PFSK-1 (cell line): Measurements from ENCODE around the gene VAPA.

Experiments
- FOXP2 ChIP-seq: optimal IDR thresholded peaks from 2 replicates; pipeline ENCODE3; 2011; ENCODE audit warnings: borderline replicate concordance, control low read depth, inconsistent platforms; ENCODE audit not compliant: insufficient read depth; ENCODE audit errors: extremely low read length, extremely low read depth
- POLR2AphosphoS5 ChIP-seq: IDR thresholded peaks from 2 replicates; pipeline ENCODE4 v1.6.1; 2012; ENCODE audit warnings: low read depth, mild to moderate bottlenecking, control low read depth, low read length, moderate library complexity
- SIN3A ChIP-seq: IDR thresholded peaks from 2 replicates; pipeline ENCODE4 v1.6.1; 2012; ENCODE audit warnings: mild to moderate bottlenecking, low read length, moderate library complexity, borderline replicate concordance; ENCODE audit not compliant: insufficient read depth
- TAF1 ChIP-seq: IDR thresholded peaks from 2 replicates; pipeline ENCODE4 v1.6.1; 2012; ENCODE audit warnings: low read length, control low read depth, borderline replicate concordance; ENCODE audit not compliant: insufficient read depth
- TF ChIP-seq, protein P1 (sequence below), 2 experiments: IDR thresholded peaks; 2 replicates each; pipeline versions ENCODE4 v1.6.1 to v1.8.0; 2011 to 2012; ENCODE audit warnings: low read depth in 2 of 2, low read length in 2 of 2, control low read depth in 1 of 2, inconsistent platforms in 1 of 2, mild to moderate bottlenecking in 1 of 2, moderate library complexity in 1 of 2; ENCODE audit not compliant: insufficient read depth in 1 of 2

Gene VAPA

DNA sequence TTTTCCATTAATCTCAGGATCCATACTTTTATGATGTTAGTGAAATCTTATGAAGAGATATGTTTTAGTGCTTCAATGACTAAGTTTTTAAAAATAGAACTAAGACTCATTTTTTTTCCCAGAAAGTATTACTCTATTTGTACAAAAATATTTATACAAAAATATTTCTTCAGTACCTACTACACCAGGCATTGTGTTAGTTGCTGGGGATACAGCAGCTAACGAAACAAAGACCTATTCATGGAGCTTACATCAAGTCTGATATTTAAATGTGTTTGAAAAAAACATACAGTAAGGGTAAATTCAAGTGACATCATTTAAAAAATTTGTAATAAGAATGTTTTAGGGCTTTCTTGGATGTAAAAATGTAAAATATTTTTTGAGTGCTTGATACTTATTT is 11.6 kb downstream of the VAPA start:
- no peak for TF ChIP-seq FOXP2
- TF ChIP-seq, protein P1, sequence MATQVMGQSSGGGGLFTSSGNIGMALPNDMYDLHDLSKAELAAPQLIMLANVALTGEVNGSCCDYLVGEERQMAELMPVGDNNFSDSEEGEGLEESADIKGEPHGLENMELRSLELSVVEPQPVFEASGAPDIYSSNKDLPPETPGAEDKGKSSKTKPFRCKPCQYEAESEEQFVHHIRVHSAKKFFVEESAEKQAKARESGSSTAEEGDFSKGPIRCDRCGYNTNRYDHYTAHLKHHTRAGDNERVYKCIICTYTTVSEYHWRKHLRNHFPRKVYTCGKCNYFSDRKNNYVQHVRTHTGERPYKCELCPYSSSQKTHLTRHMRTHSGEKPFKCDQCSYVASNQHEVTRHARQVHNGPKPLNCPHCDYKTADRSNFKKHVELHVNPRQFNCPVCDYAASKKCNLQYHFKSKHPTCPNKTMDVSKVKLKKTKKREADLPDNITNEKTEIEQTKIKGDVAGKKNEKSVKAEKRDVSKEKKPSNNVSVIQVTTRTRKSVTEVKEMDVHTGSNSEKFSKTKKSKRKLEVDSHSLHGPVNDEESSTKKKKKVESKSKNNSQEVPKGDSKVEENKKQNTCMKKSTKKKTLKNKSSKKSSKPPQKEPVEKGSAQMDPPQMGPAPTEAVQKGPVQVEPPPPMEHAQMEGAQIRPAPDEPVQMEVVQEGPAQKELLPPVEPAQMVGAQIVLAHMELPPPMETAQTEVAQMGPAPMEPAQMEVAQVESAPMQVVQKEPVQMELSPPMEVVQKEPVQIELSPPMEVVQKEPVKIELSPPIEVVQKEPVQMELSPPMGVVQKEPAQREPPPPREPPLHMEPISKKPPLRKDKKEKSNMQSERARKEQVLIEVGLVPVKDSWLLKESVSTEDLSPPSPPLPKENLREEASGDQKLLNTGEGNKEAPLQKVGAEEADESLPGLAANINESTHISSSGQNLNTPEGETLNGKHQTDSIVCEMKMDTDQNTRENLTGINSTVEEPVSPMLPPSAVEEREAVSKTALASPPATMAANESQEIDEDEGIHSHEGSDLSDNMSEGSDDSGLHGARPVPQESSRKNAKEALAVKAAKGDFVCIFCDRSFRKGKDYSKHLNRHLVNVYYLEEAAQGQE (IDR thresholded peaks at IDR 0.05; ENCODE audit: insufficient read depth in 1 of 2, low read depth in 2 of 2, low read length in 2 of 2): no peak

DNA sequence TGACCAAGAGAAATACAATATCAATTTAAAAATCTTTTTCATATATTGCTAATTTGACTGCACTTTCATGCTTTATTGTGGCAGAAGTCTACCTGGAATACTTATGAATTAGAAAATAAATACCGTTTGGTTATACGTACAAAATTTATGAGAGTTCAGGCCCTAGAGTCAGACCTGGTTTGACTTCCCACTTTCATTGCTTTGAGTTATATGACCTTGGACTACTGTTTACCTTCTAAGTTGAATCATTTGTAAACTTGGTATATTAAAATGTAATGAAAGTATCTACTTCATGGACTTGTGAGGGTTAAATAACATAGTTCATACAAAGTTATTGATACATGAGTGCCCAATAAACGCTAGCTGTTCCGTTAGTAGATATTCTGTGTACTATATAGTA is 12.0 kb downstream of the VAPA start:
- TF ChIP-seq FOXP2 (no peak), SIN3A (no peak)

DNA sequence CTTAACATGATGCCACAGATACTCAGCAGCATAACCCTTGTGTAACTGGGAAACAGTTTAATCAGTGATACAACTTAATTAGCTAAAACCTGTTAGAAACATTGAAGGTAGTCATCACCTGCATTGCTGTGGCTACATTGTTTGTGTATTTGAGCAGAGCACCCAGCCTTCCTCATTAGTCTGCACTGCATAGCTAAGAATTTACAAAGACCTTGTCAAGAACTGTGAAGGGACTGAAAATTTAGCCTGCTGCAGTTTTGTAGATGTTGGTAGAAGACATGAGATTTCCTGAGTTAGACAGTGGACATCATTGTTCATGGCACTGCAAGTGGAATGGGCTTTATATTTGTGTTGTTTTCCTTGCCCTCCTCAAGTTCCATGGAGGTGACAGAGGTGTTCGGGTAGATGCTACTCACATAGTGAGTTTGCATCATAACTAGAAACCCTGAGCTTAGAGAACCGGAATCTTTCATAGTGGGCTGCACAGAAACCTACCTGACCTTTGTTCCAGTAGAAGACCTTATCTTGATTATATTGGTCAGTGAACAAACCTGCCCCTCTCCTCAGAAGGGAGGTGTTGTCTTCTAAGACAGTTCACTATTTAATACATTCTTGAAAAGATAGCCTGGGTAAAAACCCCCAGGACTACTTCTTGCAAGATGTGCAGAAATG is 12.5 kb downstream of the VAPA start:
- TF ChIP-seq TAF1: no peak
- TF ChIP-seq, protein P1 (IDR thresholded peaks at IDR 0.05; ENCODE audit: insufficient read depth in 1 of 2, low read depth in 2 of 2, low read length in 2 of 2): no peak
- no peak for TF ChIP-seq FOXP2
- TF ChIP-seq SIN3A: no peak
- no peak for TF ChIP-seq POLR2AphosphoS5

DNA sequence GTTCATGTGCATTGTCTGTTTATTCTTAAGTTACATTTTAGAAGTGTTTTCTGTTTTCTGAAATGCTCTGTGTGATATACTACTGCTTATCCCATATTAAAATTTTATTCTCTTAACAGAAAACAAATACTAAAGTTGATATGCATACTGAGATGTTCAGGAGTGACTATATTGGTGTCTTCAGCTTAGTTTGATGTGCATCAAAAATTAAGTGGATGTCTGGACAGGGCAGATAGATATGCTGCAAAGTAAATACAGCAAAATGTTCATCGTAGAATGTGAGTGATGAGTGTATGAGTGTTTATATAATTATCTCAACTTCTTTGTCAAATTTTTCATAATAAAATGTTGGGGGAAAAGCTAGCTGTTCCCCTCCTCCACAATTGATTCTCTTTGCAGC is 13.2 kb downstream of the VAPA start:
- TF ChIP-seq SIN3A (no peak), FOXP2 (no peak), POLR2AphosphoS5 (no peak), TAF1 (no peak)
- TF ChIP-seq, protein P1 (IDR thresholded peaks at IDR 0.05; ENCODE audit: insufficient read depth in 1 of 2, low read depth in 2 of 2, low read length in 2 of 2): no peak

DNA sequence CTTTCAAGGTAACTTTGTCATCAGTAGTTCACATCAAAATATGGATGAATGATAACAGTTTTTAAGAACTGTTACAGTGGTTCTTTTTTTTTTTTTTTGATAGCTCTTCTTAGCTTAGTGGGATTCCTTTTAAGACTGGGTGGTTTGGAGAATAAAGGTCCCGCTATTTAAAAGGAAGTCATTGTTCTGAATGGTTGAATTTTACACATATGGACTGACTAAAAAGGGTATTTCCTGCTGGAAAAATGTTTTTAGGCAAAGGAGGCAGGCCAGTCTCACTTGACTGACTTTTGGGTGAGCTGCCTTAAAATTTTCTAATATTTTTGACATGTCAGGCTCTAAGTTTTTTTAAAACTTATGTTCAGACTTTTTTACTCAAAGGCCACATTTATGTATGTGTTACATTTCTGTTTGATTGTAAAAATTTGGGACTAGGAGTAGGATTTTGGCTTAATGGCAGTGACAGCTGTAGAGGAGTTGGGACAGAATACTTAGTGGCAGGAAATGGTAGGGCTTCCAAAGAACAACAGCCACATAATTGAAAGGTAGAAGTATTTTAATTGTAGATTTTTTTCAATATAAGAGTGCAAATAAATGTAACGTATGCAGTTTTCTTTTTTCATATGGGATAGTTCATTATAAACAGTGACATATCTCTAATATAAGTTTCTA is 13.7 kb downstream of the VAPA start:
- TF ChIP-seq, protein P1 (IDR thresholded peaks at IDR 0.05; ENCODE audit: insufficient read depth in 1 of 2, low read depth in 2 of 2, low read length in 2 of 2): no peak
- no peak for TF ChIP-seq TAF1
- TF ChIP-seq FOXP2: no peak
- no peak for TF ChIP-seq POLR2AphosphoS5
- no peak for TF ChIP-seq SIN3A
